ENCODE measurements around the gene BMPER.

The BMPER gene

DNA sequence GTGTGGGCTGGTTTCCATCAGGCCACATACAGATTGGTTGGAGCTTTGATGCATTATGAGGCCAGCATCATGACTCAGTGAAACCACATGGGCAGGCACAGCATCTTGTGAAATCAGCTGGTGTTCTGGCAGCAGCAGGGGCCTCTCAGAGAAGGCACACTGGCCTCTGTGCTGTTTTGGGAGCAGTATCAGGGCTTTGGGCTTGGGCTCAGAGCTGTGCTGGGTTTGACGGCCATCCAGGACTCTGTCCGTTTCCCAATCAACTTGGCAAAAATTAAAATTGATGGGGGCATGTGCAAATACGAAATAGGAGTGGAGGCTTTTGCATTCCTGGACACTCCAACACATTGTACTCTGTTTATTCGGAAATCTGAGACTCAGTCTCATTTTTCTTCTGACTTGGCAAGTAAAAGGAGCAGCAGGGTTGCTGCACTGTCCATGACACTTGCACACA lies 190.9 kb downstream of the BMPER start:
- no peaks in the 10 kb centered on the region for H3K27me3 ChIP-seq
- peaks cover 6% of the 10 kb centered on the region; the same call in 1 of the 2 replicates for H3K9me3 ChIP-seq
- no peak overlapping the region for H3K4me3 ChIP-seq
- H3K27ac ChIP-seq: no peak overlapping the region
- no peak overlapping the region for H3K4me2 ChIP-seq
- H3K36me3 ChIP-seq: no peaks in the 10 kb centered on the region
- H3K4me1 ChIP-seq: no peaks in the 10 kb centered on the region
- TF ChIP-seq Cebpa-rat (IDR thresholded peaks at IDR 0.05): no peak
- no peaks in the 10 kb centered on the region for H4K20me1 ChIP-seq
- no peak overlapping the region for H3K9ac ChIP-seq

DNA sequence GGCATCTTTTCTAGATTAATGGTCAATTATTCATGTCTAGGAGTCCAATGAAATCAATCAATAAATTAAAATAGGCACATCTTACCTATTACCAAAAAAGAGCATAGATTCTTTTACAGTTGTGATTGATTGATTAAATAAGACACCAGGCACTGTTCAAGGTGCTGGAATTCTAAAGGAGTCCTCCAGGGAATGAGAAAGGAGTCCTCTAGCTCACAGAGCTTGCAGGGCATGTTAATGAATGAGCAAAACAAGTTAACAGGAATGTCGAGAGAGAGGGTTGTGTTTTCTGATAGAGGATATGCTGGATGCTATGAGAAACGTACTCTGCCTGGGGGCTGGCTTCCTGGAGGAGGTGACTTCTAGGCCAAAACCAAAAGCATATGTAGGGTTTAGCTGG lies 191.4 kb downstream of the BMPER start:
- Histone ChIP-seq H3K9ac (no peak overlapping the region), H3K9me3 (peaks cover 6% of the 10 kb centered on the region; the same call in 1 of the 2 replicates), H3K4me3 (no peak overlapping the region), H3K4me1 (no peaks in the 10 kb centered on the region), H3K27me3 (no peaks in the 10 kb centered on the region), H4K20me1 (no peaks in the 10 kb centered on the region), H3K4me2 (no peak overlapping the region), H3K27ac (no peak overlapping the region), H3K36me3 (no peaks in the 10 kb centered on the region)
- TF ChIP-seq Cebpa-rat (IDR thresholded peaks at IDR 0.05): no peak

DNA sequence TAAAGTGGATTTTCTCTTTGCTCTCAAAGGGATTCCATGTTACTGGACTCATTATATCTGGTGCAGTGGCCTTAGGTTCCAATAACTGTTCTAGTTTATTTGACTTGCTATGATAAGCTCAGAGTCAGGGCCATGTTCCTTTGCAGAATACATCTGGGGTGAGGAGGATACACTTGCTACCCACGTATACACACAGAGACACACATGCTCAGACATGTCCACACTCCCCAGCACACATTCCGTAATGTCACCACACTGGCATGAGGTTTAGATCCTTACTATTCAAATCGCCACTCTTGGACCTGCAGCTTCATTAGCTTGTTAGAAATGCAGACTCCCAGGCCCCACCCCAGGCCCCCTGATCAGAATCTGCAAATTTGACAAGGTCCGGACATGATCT lies 195.3 kb downstream of the BMPER start:
- no peak for TF ChIP-seq Cebpa-rat (IDR thresholded peaks at IDR 0.05)
- Histone ChIP-seq H3K4me3 (no peak overlapping the region), H3K27ac (no peak overlapping the region), H3K9me3 (no peaks in the 10 kb centered on the region), H3K4me2 (no peak overlapping the region), H3K9ac (no peak overlapping the region), H3K36me3 (no peaks in the 10 kb centered on the region), H3K4me1 (no peaks in the 10 kb centered on the region), H3K27me3 (no peaks in the 10 kb centered on the region), H4K20me1 (no peaks in the 10 kb centered on the region)

DNA sequence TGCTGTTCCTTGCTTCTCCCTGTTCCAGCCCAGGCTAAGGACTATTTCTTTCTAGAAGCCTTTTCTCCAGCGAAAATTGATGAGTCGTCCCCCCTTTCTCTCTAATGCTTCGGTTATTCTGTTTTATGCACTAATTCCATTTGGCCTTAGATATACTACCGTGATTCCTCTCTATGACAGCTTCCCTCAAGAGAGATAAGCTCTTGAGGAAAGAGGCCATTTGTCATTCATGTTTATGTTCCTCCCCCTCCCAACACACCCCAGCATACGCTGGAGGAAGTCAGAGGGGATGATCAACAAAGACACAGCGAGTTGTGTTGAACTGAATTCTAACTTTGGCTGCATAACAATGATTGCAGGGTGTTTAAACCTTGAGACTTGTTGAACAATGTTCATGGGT lies 198.8 kb downstream of the BMPER start:
- no peak overlapping the region for H3K4me2 ChIP-seq
- H3K4me3 ChIP-seq: no peak overlapping the region
- no peaks in the 10 kb centered on the region for H4K20me1 ChIP-seq
- H3K27ac ChIP-seq: no peak overlapping the region
- no peak for TF ChIP-seq Cebpa-rat (IDR thresholded peaks at IDR 0.05)
- H3K36me3 ChIP-seq: no peaks in the 10 kb centered on the region
- H3K27me3 ChIP-seq: no peaks in the 10 kb centered on the region
- H3K9me3 ChIP-seq: no peaks in the 10 kb centered on the region
- no peaks in the 10 kb centered on the region for H3K4me1 ChIP-seq
- no peak overlapping the region for H3K9ac ChIP-seq

DNA sequence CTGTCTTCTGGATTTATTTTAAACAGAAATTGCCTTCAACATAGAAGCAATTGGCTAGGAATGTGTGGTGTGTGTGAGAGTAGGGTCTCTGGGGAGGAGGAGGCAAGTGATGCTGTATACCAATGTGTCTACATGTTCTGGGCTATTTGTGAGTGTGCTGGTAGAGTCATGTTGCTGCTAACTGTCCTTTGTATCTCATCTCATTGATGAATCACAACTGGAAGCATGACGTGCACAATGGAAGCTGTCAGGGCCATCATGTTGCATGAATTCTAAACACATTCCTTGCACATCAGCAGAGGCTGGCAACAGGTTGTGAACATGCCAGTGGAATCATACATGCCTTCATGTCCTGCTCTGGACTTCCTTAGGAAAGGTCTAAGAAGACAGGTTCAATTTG lies 199.7 kb downstream of the BMPER start:
- Histone ChIP-seq H3K9me3 (no peaks in the 10 kb centered on the region), H3K4me3 (no peak overlapping the region), H3K4me1 (no peaks in the 10 kb centered on the region), H3K9ac (no peak overlapping the region), H3K36me3 (no peaks in the 10 kb centered on the region), H3K27ac (no peak overlapping the region), H4K20me1 (no peaks in the 10 kb centered on the region), H3K4me2 (no peak overlapping the region), H3K27me3 (no peaks in the 10 kb centered on the region)
- TF ChIP-seq Cebpa-rat (IDR thresholded peaks at IDR 0.05): no peak

DNA sequence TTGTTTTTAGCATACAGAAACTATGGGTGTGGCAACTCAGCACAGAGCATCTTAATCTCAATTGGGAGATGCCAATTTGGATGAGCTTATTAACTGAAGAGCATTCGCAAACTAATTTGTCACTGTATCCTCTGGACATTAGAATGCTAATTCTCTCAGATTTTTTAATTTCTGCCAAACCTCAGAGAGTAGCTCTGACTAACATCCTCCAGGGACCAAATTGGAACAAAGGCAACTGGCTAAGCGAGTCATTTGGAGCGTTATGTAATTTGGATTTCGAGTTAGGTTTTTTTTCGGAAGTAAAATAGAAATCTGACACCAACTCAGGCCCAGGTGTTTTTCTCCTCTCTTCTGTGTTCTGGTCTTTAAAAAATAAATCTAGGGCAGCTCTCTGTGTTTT lies 201.9 kb downstream of the BMPER start:
- Histone ChIP-seq H3K4me1 (no peaks in the 10 kb centered on the region), H3K9ac (no peak overlapping the region), H3K36me3 (no peaks in the 10 kb centered on the region), H3K9me3 (no peaks in the 10 kb centered on the region), H3K4me3 (no peak overlapping the region), H3K27ac (no peak overlapping the region), H3K4me2 (no peak overlapping the region), H4K20me1 (no peaks in the 10 kb centered on the region), H3K27me3 (no peaks in the 10 kb centered on the region)
- TF ChIP-seq Cebpa-rat (IDR thresholded peaks at IDR 0.05): no peak

DNA sequence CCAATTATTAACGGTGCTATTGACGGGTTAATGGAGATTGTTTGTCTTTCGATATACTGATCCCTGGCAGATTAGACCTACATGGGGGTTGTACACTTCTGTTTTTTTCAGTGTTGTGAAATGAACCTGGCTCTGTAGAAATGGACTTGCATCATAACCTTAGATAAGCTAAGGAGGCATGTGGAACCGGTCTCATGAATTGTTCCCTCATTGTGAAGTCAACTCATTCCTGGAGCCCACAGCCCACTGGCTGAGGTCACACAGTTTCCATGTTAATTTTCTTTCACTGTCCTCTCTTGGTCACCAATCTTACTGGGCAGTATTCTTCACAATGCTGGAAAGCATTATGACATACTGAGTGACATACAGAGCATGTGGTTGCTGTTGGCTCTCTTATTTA lies 202.8 kb downstream of the BMPER start:
- Histone ChIP-seq H3K36me3 (no peaks in the 10 kb centered on the region), H3K4me2 (no peak overlapping the region), H3K27me3 (no peaks in the 10 kb centered on the region), H3K4me3 (no peak overlapping the region), H3K9me3 (no peaks in the 10 kb centered on the region), H4K20me1 (no peaks in the 10 kb centered on the region), H3K27ac (no peak overlapping the region), H3K9ac (no peak overlapping the region), H3K4me1 (no peaks in the 10 kb centered on the region)
- no peak for TF ChIP-seq Cebpa-rat (IDR thresholded peaks at IDR 0.05)

DNA sequence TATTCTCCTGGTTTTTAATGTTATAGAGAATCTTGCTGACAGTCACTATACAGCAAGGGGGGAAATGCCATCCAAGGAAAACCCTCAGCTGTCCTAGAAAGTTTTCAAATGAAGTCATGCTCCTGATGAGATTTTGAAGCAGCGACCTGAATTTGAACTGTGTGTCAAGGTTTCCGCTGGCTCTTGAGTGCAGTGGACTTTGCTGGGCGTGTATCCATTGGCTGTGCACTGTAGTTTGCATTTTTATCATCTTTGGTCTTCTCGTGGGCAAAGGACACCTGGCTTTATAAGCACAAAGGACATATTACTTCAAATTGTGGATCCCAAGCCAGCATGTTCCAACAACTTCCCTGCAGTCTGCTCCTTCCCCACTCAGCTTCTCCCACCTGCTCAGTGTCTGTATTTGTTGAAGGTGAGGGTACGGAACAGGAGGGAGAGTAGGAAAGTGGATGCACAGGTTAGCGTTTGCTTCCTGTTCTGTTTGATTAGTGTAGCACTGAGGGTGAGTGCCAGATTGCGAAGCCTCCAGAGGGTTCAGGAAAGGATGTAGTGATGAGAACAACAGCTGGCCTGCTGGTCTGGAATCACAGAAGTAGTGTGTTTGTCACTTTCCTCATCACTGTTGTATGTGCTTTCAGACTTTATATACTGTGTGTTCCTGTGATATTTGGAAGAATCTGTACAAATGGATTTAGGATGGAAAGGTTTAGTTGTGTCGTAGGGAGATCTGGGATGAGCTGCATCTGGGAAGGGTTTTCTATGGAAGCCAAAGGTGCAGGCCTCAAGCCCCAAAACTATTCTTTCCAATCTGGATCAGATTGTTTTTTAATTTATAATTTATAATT lies 204.8 kb downstream of the BMPER start:
- Histone ChIP-seq H3K4me1 (no peaks in the 10 kb centered on the region), H3K36me3 (no peaks in the 10 kb centered on the region)

DNA sequence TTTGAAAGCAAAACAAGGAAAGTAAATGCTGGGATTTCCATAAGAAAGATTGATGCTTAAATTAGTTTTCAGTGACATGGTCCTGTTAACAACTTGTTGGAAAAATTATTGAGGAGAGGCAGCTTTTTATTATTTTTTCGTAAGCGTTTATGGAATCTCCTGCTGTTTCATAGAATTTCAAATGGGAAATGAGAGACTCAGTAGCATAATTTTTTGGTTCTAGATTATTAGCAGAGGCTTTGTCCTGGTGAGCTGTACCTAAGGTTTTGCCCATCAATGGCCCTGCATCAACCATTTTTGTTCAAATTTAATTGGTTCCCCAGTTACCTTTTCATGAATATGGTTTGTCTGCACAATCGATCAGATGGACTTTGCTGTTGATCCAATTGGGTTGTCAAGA lies 205.7 kb downstream of the BMPER start:
- no peak overlapping the region for H3K4me3 ChIP-seq

More for the DNA sequence above, 204.8 kb downstream of the BMPER start:
- H3K27ac ChIP-seq: no peak overlapping the region
- H4K20me1 ChIP-seq: no peaks in the 10 kb centered on the region
- H3K9ac ChIP-seq: no peak overlapping the region
- TF ChIP-seq Cebpa-rat (IDR thresholded peaks at IDR 0.05): no peak
- H3K27me3 ChIP-seq: no peaks in the 10 kb centered on the region
- H3K4me3 ChIP-seq: no peak overlapping the region
- 0 out of 2 replicates have a peak, but pooled peaks cover 3% of the 10 kb centered on the region for H3K9me3 ChIP-seq
- H3K4me2 ChIP-seq: no peak overlapping the region

DNA sequence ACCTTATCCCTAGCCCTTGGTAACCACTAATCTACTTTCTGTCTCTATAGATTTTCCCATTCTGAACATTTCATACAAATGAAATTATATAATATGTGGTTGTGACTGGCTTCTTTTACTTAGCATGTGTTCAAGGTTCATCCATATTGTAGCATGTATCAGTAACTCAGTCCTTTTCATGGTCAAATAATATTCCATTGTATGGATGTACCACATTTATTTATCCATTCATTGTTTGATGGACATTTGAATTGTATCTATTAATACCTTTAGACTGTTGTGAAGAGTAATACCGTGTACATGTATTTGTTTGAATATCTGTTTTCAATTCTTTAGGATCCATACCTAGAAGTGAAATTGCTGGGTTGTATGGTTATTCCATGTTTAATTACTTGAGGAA lies 210.2 kb downstream of the BMPER start:
- Histone ChIP-seq H3K4me2 (no peak overlapping the region), H3K27ac (no peak overlapping the region), H3K27me3 (no peaks in the 10 kb centered on the region), H3K9me3 (peaks cover 12% of the 10 kb centered on the region; the same call in 1 of the 2 replicates), H4K20me1 (no peaks in the 10 kb centered on the region), H3K36me3 (no peaks in the 10 kb centered on the region), H3K4me3 (no peak overlapping the region), H3K9ac (no peak overlapping the region), H3K4me1 (peaks cover 3% of the 10 kb centered on the region; the same call in 1 of the 2 replicates)
- no peak for TF ChIP-seq Cebpa-rat (IDR thresholded peaks at IDR 0.05)

More for the DNA sequence above, 205.7 kb downstream of the BMPER start:
- Histone ChIP-seq H3K9me3 (peaks cover 11% of the 10 kb centered on the region; the same call in 1 of the 2 replicates), H3K27me3 (no peaks in the 10 kb centered on the region), H4K20me1 (no peaks in the 10 kb centered on the region), H3K4me2 (no peak overlapping the region), H3K36me3 (no peaks in the 10 kb centered on the region), H3K4me1 (no peaks in the 10 kb centered on the region), H3K9ac (no peak overlapping the region), H3K27ac (no peak overlapping the region)
- no peak for TF ChIP-seq Cebpa-rat (IDR thresholded peaks at IDR 0.05)
